Activated naive CD8-positive, alpha-beta T cell treated with anti-CD3 and anti-CD28 coated beads, Interleukin-2, amount 50 U/mL, for 16 hours (primary cell): ENCODE measurements around the gene KCNC3.

Experiments
- DNase-seq: peaks from one replicate; pipeline ENCODE4 v3.0.0-alpha.2; 2020; ENCODE audit warnings: low read depth, low spot score

Gene KCNC3

GRCh38 chr19:50327461-50328223 lies 1.5 kb downstream of the KCNC3 start:
- DNase-seq = no peak

DNA sequence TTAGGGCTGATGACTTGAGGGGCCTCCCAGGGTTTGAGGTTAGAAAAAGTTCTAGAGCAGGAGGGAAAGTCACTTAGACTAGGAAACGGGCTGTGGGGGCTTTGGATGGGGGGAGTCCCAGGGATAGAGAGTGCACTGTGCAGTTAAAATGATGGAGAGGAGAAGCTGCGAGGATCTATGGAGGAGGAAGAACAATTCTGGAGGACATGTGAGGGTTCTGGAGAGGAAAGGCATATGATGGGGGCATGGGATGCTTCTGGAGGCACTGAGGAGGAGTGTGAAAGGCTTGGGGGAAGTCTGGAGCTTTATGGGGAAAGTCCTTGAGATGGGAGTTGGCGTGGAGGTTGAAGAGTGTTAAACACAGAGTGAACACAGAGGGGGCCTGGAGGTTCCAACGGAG lies 2.2 kb downstream of the KCNC3 start:
- DNase-seq = no peak

DNA sequence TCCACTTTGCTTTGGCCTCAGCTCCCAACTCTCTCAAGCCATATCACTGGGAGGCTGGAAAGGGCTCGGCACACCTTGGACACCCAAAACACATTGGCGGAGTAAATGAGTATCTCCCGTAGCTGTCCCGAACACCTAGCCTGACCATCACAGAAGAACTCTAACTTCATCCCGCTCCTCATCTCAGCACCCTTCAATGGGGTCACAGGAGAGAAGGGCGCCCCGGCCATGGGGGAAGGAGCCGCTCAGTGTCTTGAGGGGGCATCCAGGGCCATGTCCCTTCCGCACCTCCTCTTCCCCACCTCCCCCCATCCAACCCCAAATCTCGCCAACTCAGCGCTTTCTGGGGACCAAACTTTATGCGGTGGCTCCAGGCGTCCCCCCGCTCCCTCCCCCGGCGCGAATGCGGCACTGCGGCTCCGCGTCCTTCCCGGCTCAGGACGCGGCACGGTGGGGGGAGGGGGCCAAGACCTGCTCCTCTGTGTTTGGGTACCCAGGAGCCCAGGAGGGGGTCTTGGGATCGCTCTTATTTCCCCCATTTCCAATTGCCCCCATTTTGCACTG lies 3.0 kb downstream of the KCNC3 start:
- DNase-seq = no peak

DNA sequence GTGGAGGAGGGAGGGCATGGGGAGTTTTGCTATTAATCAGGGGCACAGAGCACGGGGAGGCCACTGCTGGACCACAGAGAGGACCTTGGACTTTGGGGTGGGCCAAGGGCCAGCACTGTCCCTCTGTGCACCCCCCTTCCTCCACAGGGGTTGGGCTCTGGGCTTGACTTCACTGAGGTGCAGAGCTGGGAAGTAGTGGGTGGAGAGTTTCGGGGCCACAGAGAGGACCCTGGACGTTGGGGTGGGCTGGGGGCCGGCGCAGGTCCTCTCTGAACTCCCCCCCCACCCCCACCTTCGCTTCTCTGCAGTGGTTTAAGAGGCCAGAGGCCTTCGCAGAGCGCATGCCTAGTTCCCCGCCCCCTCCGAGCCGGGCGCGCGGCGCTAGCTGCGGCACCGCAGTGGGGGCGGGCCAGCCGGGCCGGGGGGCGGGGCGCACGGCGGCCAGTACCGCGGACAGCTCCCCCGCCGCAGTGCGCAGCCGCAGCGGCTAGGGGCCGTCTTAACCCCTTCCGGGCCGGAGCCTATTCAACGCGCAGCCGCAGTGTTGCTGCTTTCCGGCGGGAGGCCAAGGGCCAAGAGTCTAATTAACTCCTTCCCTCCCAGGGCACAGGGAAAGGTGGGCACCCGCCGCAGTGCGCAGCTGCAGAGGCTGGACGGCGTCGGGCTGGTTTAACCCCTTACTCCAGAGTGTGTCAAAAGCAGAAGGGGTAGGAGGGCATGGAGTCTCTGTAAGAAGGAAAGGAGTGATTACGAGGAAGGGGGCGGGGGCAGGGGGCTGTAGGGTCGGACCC lies 3.7 kb downstream of the KCNC3 start:
- DNase-seq = peak; percentile 14

DNA sequence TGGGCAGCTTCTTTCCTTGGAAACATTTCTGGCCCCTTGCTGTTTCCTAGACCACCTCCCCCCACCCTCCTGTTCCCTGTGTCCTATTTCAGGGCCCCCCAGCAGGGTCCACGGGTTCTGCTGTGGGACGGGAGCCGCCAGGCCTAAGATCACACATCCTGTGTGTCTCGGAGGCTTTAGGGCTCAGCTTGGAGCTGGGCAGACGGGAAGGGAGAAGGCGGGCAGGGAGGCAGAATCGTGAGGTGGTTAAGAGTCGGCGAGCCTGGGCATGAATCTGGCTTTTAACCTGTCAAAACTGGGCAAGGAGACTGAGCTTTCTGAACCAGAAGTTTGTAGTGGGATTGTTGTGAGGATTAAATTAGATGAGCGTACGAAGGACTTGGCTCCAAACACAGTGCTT lies 4.8 kb downstream of the KCNC3 start:
- DNase-seq = no peak

DNA sequence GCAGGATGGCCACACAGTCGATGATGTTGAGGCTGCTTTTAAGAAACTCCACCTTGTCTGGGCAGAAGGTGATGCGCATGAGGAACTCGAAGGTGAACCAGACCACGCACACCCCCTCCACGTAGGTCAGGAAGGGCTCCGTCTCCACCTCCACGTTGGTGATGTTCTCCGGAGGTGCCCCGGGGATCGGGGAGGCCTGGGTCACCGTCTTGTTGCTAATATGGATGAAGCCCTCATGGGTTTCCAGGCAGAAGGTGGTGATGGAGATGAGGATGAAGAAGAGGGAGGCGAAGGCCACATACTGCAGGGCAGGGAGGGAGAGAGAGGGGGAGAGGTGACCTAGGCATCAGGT lies 5.4 kb downstream of the KCNC3 start:
- DNase-seq = no peak

GRCh38 chr19:50322931-50323781 lies 6.0 kb downstream of the KCNC3 start:
- no peak for DNase-seq

GRCh38 chr19:50322234-50322633 lies 6.9 kb downstream of the KCNC3 start:
- no peak for DNase-seq

- no peak for DNase-seq
These were observed 7.3 kb downstream of the KCNC3 start for GRCh38 chr19:50321831-50322230.

DNA sequence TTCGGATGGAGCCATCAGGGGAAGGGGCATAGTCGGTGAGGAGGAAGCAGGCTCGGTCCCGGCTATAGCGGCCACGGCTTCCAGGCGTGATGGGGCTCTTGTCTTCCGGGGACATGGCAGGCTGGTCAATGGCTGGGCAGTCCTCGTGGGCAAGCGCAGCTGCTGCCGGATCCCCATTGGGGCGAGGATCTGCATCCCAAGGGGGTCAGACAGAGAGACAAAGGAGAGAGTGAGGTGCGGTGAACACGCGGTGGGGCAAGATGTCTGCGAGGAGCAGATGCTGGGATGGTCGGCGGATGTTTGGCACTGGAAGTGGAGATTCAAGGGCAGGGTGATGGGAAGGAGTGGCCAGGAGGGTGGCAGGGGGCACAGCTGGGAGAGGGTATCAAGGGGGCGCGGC lies 8.6 kb downstream of the KCNC3 start:
- DNase-seq = no peak

GRCh38 chr19:50320051-50320450 lies 9.1 kb downstream of the KCNC3 start:
- DNase-seq = no peak

DNA sequence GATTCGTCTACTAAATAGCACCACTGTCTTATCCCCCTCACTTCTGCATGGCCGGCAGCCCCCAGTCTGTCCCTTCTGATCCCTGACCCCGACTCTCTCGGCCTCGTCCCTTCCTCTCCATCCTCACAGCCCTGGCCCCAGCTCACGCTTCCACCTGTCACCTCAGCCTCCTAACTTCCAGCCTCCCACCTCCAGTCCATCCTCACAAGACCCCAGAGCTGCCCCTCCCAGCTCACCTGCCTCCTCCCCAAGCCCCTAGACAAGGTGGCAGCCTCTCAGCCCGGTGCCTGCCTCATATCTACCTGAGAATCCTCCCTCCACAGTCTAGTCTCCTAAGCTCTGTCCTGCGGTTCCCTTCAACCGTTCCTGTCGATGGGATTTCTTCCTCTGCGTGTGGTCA lies 10.0 kb downstream of the KCNC3 start:
- no peak for DNase-seq

- no peak for DNase-seq
These were observed 10.7 kb downstream of the KCNC3 start for GRCh38 chr19:50318438-50318837.

DNA sequence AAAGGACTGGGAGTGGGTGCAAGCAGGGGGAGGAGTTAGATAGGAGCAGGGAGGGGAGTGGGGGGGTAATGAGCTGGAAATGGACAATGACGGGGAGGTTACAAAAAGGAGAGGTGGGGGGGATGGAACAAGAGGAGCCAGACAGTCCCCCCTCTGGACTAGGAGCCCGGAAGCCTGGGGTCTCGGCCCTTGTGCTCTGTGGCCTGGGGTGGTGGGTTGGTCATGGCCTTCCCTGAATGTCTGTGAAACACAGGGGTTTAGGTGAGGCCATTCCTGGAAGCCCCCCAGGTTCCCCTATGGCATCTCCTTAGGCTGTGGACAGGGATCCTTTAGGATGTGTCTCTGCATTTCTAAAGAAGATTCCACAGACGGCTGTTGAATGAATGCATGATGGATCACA lies 12.1 kb downstream of the KCNC3 start:
- DNase-seq = no peak

DNA sequence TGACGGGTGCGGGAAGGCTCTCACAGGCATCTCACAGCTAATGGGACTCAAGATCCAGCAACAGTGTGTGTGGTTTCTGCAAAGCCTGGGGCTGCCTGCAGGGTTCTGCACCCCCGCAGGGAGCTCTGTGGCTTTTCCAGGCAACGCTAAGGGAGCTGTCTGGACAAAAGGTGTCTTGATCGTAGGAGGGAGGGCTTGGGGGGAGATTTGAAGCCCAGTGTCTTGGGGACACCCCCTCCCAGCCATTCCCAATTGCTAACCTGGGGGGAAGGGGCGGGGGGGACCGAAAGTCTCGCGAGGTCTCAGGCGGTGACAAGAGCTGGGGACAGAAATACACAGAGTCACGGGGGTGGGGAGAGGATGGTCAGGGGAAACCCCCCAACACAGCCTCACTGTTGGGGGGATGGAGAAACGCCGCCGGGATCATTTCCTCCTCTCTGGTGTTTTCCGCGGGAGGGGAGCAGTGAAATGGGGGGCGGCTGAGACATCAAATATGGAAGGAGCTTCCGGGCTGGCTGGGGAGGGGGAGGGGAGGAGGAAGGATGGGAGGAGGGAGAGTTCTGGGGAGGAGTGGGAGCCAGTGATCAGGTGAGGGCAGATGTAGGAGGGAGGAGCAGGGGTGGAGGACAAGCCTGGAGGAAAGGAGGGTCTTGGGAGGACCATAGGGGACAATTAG lies 13.3 kb downstream of the KCNC3 start:
- DNase-seq = no peak

GRCh38 chr19:50314724-50315708 lies 14.2 kb downstream of the KCNC3 start:
- DNase-seq = no peak

- no peak for DNase-seq
These were observed 15.2 kb downstream of the KCNC3 start for GRCh38 chr19:50313812-50314536.

GRCh38 chr19:50312967-50313811 lies 16.0 kb downstream of the KCNC3 start:
- no peak for DNase-seq
